GM12872 (cell line): ENCODE data around the gene FAM237B.
A peak's percentile ranks its signal among the peaks of the same experiment; 100 is the strongest.

ENCODE experiments used
- CTCF ChIP-seq: IDR thresholded peaks from 3 replicates; pipeline ENCODE4 v1.5.1; 2011; ENCODE audit warnings: low read depth, mild to moderate bottlenecking, low read length, moderate library complexity; ENCODE audit not compliant: insufficient read depth

FAM237B gene

GRCh38 chr7:90311175-90311574, 9.9 kb downstream of the FAM237B start:
- TF ChIP-seq CTCF: no peak

GRCh38 chr7:90309872-90310271, 11.2 kb downstream of the FAM237B start:
- no peak for TF ChIP-seq CTCF

GRCh38 chr7:90303241-90303640, 17.9 kb downstream of the FAM237B start:
- no peak for TF ChIP-seq CTCF

GRCh38 chr7:90298145-90299038, 22.7 kb downstream of the FAM237B start:
- peak; percentile 71 for TF ChIP-seq CTCF

GRCh38 chr7:90290244-90291113, 30.6 kb downstream of the FAM237B start:
- TF ChIP-seq CTCF: no peak

- TF ChIP-seq CTCF: no peak
Observed at GRCh38 chr7:90288154-90288553, 33.0 kb downstream of the FAM237B start.

GRCh38 chr7:90276033-90276728, 44.9 kb downstream of the FAM237B start:
- TF ChIP-seq CTCF: no peak
